CD4-positive, alpha-beta T cell treated with Interleukin-6 at 100 ng/mL for 8 hours (primary cell): ENCODE measurements around the gene LIX1.

ENCODE experiments used
- DNase-seq: peaks from one replicate; pipeline ENCODE4 v3.0.0-alpha.2; 2020; ENCODE audit warnings: mixed read lengths, low spot score

The LIX1 gene

GRCh38 chr5:97074859-97075489 lies 67.4 kb downstream of the LIX1 start:
- no peak for DNase-seq

- no peak for DNase-seq
Measured at GRCh38 chr5:97073420-97073819, 69.0 kb downstream of the LIX1 start.

DNA sequence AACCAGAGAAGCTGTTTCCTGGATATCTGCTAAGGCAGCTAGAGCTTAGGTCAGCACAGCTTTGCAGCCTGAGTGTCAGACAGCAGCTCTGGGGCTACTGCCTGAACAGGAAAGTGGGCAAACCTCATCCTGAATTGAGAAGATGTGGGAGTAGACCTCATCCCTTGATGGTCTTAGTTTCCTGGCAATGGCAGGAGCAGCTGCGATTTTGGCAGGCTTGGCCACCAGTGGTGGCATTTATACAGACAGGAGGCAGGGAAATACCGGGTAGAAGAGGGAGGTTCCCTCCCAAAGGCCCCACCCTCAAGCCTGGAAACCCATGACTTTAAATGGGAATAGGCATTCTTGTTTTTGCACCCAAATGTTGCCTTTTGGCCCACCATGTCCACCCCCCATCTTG lies 69.7 kb downstream of the LIX1 start:
- no peak for DNase-seq

DNA sequence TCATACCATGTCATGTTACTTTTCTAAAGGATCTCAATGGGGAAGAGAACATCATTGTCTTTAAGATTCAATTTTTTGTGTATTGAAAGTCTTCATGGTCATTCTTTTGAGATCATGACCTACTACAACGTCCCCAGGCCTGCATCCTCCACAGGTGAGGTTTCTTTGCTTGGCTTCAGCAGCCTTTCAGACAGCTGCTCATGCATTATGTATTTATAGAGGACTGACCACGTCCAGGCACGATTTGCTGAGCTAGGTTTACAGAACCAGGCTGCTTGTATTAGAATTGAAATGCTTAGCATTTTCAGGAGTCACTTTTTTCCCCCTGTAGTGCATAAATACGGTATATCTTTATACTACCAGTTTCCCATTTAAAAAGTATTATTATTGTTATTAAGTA lies 70.4 kb downstream of the LIX1 start:
- no peak for DNase-seq

DNA sequence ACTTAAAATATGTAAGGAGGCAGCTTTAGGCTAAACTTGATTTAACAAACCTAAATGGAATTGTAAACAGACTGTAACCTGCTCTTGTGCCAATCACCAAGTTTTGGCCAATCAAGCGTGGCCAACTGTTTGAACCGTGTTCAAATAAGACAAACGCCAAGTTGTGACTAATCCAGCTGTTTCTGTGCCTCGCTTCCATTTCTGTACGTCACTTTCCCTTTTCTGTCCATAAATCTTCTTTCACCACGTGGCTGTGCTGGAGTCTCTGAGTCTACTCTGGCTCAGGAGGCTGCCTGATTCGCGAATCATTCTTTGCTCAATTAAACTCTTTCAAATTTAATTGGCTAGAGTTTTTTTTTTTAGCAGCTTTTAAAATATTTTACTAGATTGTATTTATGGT lies 71.3 kb downstream of the LIX1 start:
- DNase-seq: no peak

GRCh38 chr5:97070234-97070633 lies 72.2 kb downstream of the LIX1 start:
- no peak for DNase-seq

DNA sequence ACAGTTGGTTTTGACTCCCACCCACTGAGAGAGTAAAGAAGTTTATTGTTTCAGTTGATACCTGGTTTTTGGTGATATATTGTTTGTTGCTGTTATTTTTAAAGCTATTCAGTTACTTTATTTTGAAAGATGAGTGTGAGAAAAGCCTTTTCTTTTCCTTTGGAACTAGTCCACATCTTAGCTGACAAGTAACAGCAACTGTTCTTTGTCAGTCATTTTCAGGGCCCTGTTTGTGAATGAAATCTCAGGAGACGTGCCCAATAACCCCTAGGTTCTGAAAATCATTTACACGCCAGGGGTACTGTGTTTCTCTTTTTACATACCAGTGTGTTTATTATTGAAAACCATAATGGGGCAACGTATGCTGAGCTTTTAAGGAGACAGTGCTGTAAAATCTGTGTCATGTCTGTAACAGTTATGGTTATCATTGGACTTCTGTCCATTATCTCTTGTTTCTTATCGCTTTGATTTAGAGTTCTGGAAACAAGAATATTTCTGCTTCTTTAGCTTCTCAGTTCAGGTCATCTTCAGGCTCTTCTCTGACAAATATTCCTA lies 75.0 kb downstream of the LIX1 start:
- no peak for DNase-seq

GRCh38 chr5:97065475-97065874 lies 76.9 kb downstream of the LIX1 start:
- DNase-seq: no peak

GRCh38 chr5:97063251-97063650 lies 79.2 kb downstream of the LIX1 start:
- no peak for DNase-seq

DNA sequence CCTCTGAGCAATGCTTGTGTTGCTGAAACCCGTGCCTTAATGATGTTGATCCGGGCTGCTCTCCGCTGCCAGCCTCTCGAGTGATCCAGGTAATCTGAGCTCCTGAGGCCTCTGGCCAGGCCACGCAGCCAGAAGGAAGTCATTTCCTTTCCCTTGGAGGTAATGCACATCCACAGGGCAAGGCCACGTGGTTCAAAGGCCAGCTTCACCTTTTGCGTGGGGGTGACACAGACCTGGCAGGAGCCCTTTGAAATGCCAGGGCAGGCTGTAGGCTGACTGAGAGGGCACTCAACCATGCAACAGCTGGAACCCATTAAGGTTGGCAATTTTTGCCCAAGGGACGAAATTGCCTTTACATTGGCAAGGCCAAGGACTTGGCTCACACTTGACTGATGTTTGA lies 80.4 kb downstream of the LIX1 start:
- no peak for DNase-seq

DNA sequence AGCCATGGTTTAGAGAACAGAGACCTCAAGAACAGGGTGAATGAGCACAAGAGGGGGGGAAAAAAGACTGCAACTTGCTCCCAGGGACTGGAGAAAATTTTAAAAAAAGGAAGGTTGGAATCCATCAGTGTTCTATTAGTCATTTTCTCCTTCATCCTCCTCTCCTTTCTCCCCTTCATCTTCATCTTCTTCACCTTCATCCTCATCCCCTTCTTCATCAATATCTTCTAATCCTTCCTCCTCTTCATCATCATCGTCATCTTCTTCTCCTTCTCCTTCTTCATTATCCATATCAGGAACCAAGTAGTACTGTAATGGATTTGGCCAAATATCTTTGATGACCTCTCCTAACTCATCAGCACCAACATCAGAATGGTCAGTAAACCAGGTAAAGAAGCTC lies 86.1 kb downstream of the LIX1 start:
- DNase-seq: no peak

- no peak for DNase-seq
Measured at GRCh38 chr5:97049175-97049574, 93.2 kb downstream of the LIX1 start.

- DNase-seq: no peak
Measured at GRCh38 chr5:97047076-97047475, 95.3 kb downstream of the LIX1 start.

DNA sequence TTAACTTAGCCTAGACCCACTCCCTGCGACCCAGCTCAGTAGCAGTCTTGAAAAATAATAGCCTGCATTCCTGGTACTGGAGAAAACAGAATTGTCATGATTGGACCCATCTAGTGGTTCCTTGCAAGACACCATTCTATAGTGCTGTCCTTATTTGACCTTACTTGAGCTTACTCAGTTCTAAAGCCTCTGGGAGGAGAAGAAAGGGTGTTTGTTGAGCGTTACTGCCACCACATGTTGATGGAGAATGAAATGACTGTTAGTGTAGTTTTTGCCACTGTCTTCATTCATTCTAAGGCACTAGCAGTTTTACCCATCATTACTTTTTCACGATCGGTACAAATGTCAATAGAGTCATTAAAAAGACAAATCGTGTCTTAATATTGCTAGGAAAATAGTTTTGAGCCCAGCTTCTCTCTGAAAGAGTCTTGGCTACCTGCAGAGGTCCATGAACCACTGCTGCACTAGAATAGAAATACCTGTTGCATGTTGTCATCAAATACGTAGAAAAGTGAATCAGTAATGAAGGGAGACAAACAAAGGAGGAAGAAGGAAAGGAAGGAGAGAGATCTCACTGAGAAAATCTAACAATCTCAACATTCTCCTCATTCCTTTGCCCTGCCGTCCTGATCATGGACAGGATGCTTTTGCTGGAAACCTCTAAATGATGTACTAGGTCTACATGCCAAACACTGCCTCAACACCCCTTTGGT lies 96.0 kb downstream of the LIX1 start:
- DNase-seq: no peak

GRCh38 chr5:97044052-97044451 lies 98.4 kb downstream of the LIX1 start:
- DNase-seq: no peak

DNA sequence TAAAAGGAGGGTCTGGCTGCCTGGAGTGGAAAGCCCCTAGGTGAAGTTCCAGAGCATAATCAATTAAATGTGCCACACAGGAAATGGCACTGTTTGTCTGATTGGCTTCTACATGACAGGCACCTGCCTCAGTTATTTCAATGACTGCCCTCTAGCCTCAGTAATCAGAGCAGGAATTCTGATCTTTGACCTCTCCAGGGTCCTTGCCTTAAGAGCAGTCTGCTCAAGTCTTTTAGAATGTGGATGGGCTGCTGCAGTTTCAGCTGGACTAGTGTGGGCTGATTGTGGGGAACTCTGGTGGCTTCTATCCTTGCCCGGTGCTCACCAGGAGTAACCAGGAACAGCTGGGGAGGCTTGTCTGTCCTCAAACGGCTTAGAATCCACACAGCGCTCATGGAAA lies 98.9 kb downstream of the LIX1 start:
- no peak for DNase-seq

DNA sequence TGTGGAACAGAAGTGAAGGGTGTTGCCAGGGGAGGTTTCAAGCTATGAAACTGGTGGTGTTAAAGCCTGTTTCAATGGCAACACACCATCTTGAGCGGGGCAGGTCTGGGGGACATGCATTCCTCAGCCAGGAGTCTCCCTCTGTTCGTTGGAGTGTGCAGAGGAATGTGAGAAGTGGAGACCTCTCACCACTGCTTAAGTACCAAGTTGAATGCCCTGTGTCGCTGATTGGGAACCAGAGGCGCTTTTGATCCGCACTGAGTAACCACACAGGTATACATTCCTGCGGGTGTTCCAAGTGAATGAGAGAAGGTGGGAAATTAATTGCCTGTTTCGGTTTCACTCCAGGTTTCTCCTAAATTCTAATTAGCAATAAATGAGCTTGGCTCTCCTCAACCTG lies 99.4 kb downstream of the LIX1 start:
- no peak for DNase-seq
